Activated CD4-positive, alpha-beta T cell treated with anti-CD3 and anti-CD28 coated beads, Interleukin-2, amount 10 ng/mL, durations not matched to agents 7 days and 5 days (primary cell): ENCODE measurements around the gene OR6X1. TPM values are rescaled to one million over a fixed set of nuclear protein-coding genes. Genes with fewer than 3 reads are reported as not detected.

ENCODE experiments used
- CTCF ChIA-PET: fragments of 350-600 bp; sonication (Branson Sonifier 250); formaldehyde crosslinking; loops from one replicate; lab custom pipeline; 2021; ENCODE audit warnings: antibody characterized with exemption; lab: Charles Lee
- POLR2A ChIA-PET: fragments of 350-600 bp; sonication (Branson Sonifier 250); formaldehyde crosslinking; loops from one replicate; lab custom pipeline; 2021; ENCODE audit warnings: antibody characterized with exemption; lab: Charles Lee
- DNase-seq: peaks from one replicate; pipeline ENCODE4 v3.0.0-alpha.2; 2020
- H3K27ac Mint-ChIP-seq: one replicate; pipeline ENCODE4 v1.8.0; 2021; ENCODE audit warnings: mild to moderate bottlenecking, moderate library complexity, mixed read lengths
- H3K27me3 Mint-ChIP-seq: one replicate; pipeline ENCODE4 v1.8.0; 2021; ENCODE audit warnings: mixed read lengths
- H3K36me3 Mint-ChIP-seq: one replicate; pipeline ENCODE4 v1.8.0; 2021; ENCODE audit warnings: low read depth, mixed read lengths
- H3K4me1 Mint-ChIP-seq: one replicate; pipeline ENCODE4 v1.8.0; 2021; ENCODE audit warnings: mixed read lengths
- H3K4me3 Mint-ChIP-seq: one replicate; pipeline ENCODE4 v1.8.0; 2021; ENCODE audit warnings: mild to moderate bottlenecking, moderate library complexity, mixed read lengths
- H3K9me3 Mint-ChIP-seq: one replicate; pipeline ENCODE4 v1.8.0; 2021; ENCODE audit warnings: mixed read lengths
- total RNA-seq, 2 experiments: library from RNA; stranded (reverse); gene quantifications; one replicate each; pipeline ENCODE4 v1.2.3, GENCODE V29; 2021

OR6X1 gene, protein sequence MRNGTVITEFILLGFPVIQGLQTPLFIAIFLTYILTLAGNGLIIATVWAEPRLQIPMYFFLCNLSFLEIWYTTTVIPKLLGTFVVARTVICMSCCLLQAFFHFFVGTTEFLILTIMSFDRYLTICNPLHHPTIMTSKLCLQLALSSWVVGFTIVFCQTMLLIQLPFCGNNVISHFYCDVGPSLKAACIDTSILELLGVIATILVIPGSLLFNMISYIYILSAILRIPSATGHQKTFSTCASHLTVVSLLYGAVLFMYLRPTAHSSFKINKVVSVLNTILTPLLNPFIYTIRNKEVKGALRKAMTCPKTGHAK
- not detected for total RNA-seq

- CTCF ChIA-PET = no interaction called here
- no peak for DNase-seq
- peaks cover 28% of the 10 kb centered on the region for H3K27me3 Mint-ChIP-seq
- peak within 1 kb of the TSS; percentile 2 for H3K27ac Mint-ChIP-seq
- H3K36me3 Mint-ChIP-seq = no peaks in the 10 kb centered on the region
- peaks cover 30% of the 10 kb centered on the region for H3K4me1 Mint-ChIP-seq
- POLR2A ChIA-PET = no interaction called here
- H3K4me3 Mint-ChIP-seq = no peak within 1 kb of the TSS
- H3K9me3 Mint-ChIP-seq = no peaks in the 10 kb centered on the region
Measured at GRCh38 chr11:123754101-123754568, at the start of gene OR6X1. TSS of gene OR6X1 (minus strand) at chr11:123754518. CDS start at chr11:123754518, 0 bp downstream.

DNA sequence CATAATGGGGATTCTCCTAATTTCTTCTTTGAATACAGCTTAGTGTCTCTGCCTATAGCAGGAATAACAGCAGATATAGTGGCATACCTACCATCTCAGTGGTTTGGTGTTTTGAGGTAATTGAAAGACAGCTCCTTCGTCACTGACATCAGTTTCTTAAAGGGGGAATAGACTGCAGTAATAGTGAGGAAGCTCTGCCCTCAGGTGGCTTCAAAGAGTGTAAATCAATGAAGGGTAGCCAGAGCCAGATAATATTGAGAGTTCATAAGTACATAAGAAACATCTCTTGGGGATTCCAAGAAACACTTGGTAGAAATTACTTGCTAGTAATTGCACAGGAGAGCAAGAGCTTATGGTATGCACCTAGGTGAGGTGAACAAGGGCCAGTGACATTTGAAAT lies 47.4 kb upstream of the OR6X1 start:
- Mint-ChIP-seq H3K27me3 (peaks cover 2% of the 10 kb centered on the region), H3K4me3 (no peak overlapping the region), H3K36me3 (no peaks in the 10 kb centered on the region), H3K9me3 (no peaks in the 10 kb centered on the region), H3K4me1 (no peaks in the 10 kb centered on the region), H3K27ac (no peak overlapping the region)
- POLR2A ChIA-PET = interaction anchor here (0.6 kb wide), 1 partner anchor 62 kb away, joined by 3 read pairs; no protein-coding TSS in a partner anchor
- DNase-seq = no peak
- CTCF ChIA-PET = interaction anchor here (0.6 kb wide), 1 partner anchor 1263 kb away, joined by 3 read pairs; no protein-coding TSS in a partner anchor

- Mint-ChIP-seq H3K27me3 (peaks cover 2% of the 10 kb centered on the region), H3K36me3 (no peaks in the 10 kb centered on the region), H3K9me3 (no peaks in the 10 kb centered on the region), H3K27ac (no peak overlapping the region), H3K4me3 (no peak overlapping the region), H3K4me1 (no peaks in the 10 kb centered on the region)
- no peak for DNase-seq
- CTCF ChIA-PET = no interaction called here
- POLR2A ChIA-PET = no interaction called here
Measured at GRCh38 chr11:123800036-123800435, 45.7 kb upstream of the OR6X1 start.

DNA sequence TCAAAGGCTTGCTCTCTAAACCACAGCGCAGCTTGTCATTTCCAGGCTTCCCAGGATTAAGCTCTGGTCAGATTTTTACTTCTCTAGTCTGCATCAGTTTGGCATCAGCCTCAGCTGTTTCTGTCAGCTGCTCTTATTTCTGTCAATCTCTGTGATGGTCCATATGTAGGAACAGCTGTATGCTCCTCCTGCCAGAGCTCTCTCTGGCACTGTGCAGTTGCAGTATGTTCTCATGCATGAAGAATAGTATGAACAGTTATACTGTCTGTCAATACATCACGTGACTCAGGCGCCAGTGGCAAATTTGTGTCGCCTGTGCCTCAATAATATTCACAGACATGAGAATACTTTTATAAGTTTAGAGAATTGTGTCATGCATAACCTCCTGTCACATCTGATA lies 45.1 kb upstream of the OR6X1 start:
- peaks cover 2% of the 10 kb centered on the region for H3K27me3 Mint-ChIP-seq
- DNase-seq = no peak
- H3K36me3 Mint-ChIP-seq = no peaks in the 10 kb centered on the region
- H3K4me1 Mint-ChIP-seq = no peaks in the 10 kb centered on the region
- no peaks in the 10 kb centered on the region for H3K9me3 Mint-ChIP-seq
- H3K27ac Mint-ChIP-seq = no peak overlapping the region
- ChIA-PET CTCF (interaction anchor here (0.6 to 0.7 kb wide), 2 partner anchors 10 to 39 kb away, joined by 3 to 4 read pairs; no protein-coding TSS in a partner anchor), POLR2A (no interaction called here)
- no peak overlapping the region for H3K4me3 Mint-ChIP-seq

DNA sequence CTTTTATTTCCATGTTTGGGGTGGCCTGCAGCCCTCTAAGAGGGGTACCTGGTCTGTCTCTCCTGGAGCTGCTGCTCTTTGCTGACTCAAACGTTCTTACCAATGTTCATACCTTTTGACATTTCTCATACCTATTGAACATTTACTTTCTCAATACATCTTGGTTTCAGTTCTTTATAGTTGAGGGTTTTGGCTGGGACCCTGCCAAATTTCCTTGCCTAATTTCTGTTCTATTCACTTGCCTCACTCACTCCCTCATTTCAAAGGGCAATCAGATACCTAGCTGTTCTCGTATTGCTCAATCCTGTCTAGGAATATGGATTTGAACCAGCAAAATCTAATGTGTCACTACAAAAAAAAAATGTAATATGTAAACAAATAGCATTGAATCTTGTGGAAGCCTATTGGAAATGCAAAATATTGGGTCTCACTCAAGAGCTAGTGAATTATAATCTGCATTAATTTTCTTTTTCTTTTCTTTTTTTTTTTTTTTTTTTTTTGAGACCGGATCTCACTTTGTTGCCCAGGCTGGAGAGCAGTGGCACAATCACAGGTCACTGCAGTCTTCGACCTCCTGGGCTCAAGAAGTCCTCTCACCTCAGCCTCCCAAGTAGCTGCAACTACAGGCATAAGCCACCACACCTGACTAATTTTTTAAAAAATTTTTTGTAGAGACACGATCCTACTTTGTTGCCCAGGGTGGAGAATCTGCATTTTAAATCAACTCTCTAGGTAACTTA lies 44.4 kb upstream of the OR6X1 start:
- H3K4me1 Mint-ChIP-seq = no peaks in the 10 kb centered on the region
- H3K27me3 Mint-ChIP-seq = peaks cover 2% of the 10 kb centered on the region
- H3K27ac Mint-ChIP-seq = no peak overlapping the region
- ChIA-PET CTCF (interaction anchor here (0.6 to 0.7 kb wide), 4 partner anchors 9 to 397 kb away, joined by 3 to 4 read pairs (median 4); no protein-coding TSS in a partner anchor), POLR2A (no interaction called here)
- no peak for DNase-seq
- H3K9me3 Mint-ChIP-seq = no peaks in the 10 kb centered on the region
- no peaks in the 10 kb centered on the region for H3K36me3 Mint-ChIP-seq
- no peak overlapping the region for H3K4me3 Mint-ChIP-seq

DNA sequence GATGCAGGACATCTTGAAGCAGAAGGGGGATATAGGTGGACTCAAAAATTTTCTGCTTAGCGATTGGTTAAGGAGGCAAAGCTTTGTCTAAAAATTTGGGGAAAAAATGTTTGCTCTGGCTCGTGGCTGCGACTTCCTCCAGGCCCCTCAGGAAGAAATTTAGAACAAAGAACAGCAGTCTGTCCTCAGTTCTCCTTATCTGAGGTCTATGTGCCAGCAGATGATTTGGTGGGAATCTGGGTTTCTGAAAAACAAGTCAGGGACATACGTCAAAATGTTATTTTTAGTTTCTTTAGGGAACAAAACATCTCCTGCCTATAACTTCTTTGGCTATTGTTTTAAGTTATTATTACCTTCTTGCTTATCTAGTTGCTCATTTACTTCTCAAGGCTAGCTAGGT lies 43.8 kb upstream of the OR6X1 start:
- H3K9me3 Mint-ChIP-seq = no peaks in the 10 kb centered on the region
- H3K4me1 Mint-ChIP-seq = no peaks in the 10 kb centered on the region
- H3K27ac Mint-ChIP-seq = no peak overlapping the region
- H3K4me3 Mint-ChIP-seq = no peak overlapping the region
- ChIA-PET CTCF (interaction anchor here (0.6 kb wide), 1 partner anchor 397 kb away, joined by 3 read pairs; no protein-coding TSS in a partner anchor), POLR2A (no interaction called here)
- H3K36me3 Mint-ChIP-seq = no peaks in the 10 kb centered on the region
- H3K27me3 Mint-ChIP-seq = peaks cover 2% of the 10 kb centered on the region
- no peak for DNase-seq

DNA sequence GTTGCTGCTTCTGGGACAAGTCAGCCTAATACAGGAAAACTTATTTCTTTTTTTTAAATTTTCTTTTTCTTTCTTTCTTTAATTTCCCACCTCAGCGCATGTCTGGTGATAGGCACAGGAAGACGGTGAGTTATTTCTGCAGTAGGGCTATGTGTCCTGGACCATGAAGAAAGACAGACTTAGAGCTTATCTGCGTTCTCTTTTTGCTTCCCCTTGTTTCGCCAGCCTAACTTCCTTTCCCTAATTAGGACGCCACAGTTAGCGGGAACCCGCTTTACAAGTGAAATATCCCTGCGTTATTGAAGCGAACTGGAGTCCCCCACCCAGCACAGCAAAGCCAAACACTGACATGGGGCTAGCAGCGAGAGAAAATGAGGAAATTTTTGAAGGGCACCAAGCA lies 43.2 kb upstream of the OR6X1 start:
- H3K27ac Mint-ChIP-seq = no peak overlapping the region
- no peak overlapping the region for H3K4me3 Mint-ChIP-seq
- POLR2A ChIA-PET = no interaction called here
- H3K9me3 Mint-ChIP-seq = no peaks in the 10 kb centered on the region
- no peaks in the 10 kb centered on the region for H3K36me3 Mint-ChIP-seq
- H3K27me3 Mint-ChIP-seq = peaks cover 2% of the 10 kb centered on the region
- no peaks in the 10 kb centered on the region for H3K4me1 Mint-ChIP-seq
- no peak for DNase-seq
- CTCF ChIA-PET = no interaction called here

DNA sequence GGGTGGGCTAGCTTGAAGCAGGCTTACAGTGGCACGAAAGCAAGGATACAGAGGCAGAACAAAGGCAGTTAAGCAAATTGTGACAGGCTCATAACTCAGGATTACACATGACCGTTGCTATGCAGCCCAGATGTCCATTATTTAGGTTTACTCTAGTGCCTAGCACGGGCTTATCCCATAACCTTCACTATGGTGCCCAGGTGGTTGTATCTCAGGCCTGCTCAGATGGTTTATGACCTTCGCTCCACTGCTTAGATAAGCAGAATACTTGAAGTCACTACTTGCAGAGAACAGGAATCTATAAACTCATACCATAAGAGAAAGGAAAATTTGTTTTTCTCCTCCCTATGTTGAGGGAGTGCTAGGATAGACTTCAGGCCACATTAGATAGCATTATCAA lies 42.8 kb upstream of the OR6X1 start:
- Mint-ChIP-seq H3K4me3 (no peak overlapping the region), H3K36me3 (no peaks in the 10 kb centered on the region), H3K27ac (no peak overlapping the region), H3K9me3 (no peaks in the 10 kb centered on the region), H3K27me3 (peaks cover 2% of the 10 kb centered on the region), H3K4me1 (no peaks in the 10 kb centered on the region)
- ChIA-PET CTCF (no interaction called here), POLR2A (no interaction called here)
- DNase-seq = no peak

DNA sequence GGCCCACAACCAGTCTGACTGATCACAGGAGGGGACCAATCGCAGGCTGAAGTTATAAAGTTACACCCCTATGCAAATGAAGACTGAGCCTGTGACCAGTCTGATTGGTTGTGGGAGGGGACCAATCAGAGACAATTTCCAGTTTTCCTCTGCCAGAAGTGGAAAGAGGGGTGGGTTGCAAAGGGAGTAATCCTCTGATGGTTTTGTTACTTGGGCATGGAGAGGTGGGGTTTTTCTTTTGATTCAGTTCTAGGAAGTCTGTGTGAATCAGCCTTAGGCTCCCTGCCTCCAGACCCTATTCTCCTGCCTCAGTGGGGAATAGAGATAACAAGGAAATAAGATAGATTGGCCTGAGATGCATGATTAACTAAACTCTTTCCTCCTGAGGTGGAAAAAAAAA lies 41.9 kb upstream of the OR6X1 start:
- H3K4me3 Mint-ChIP-seq = no peak overlapping the region
- no peaks in the 10 kb centered on the region for H3K36me3 Mint-ChIP-seq
- H3K27me3 Mint-ChIP-seq = no peaks in the 10 kb centered on the region
- DNase-seq = no peak
- H3K9me3 Mint-ChIP-seq = no peaks in the 10 kb centered on the region
- ChIA-PET POLR2A (no interaction called here), CTCF (no interaction called here)
- no peaks in the 10 kb centered on the region for H3K4me1 Mint-ChIP-seq
- H3K27ac Mint-ChIP-seq = no peak overlapping the region

- Mint-ChIP-seq H3K4me1 (no peaks in the 10 kb centered on the region), H3K36me3 (no peaks in the 10 kb centered on the region), H3K4me3 (no peak overlapping the region), H3K9me3 (no peaks in the 10 kb centered on the region), H3K27me3 (peaks cover 8% of the 10 kb centered on the region), H3K27ac (no peak overlapping the region)
- no peak for DNase-seq
- CTCF ChIA-PET = no interaction called here
- POLR2A ChIA-PET = interaction anchor here (0.5 kb wide), 1 partner anchor 37 kb away, joined by 7 read pairs; no protein-coding TSS in a partner anchor
Measured at GRCh38 chr11:123783536-123783935, 29.2 kb upstream of the OR6X1 start.

- Mint-ChIP-seq H3K36me3 (no peaks in the 10 kb centered on the region), H3K9me3 (no peaks in the 10 kb centered on the region), H3K27me3 (peaks cover 6% of the 10 kb centered on the region), H3K4me3 (no peak overlapping the region), H3K27ac (no peak overlapping the region), H3K4me1 (no peaks in the 10 kb centered on the region)
- CTCF ChIA-PET = interaction anchor here (1.2 kb wide), 1 partner anchor 22 kb away, joined by 3 read pairs; no protein-coding TSS in a partner anchor
- no peak for DNase-seq
- POLR2A ChIA-PET = no interaction called here
Measured at GRCh38 chr11:123778511-123778910, 24.2 kb upstream of the OR6X1 start.

GRCh38 chr11:123775715-123776549 lies 21.6 kb upstream of the OR6X1 start:
- Mint-ChIP-seq H3K27ac (no peak overlapping the region), H3K4me3 (no peak overlapping the region), H3K36me3 (no peaks in the 10 kb centered on the region), H3K9me3 (no peaks in the 10 kb centered on the region), H3K4me1 (no peaks in the 10 kb centered on the region), H3K27me3 (peaks cover 4% of the 10 kb centered on the region)
- no peak for DNase-seq
- ChIA-PET CTCF (no interaction called here), POLR2A (no interaction called here)
